K562 (cell line): Measurements from ENCODE around the gene TMEM114. TPM values are rescaled to one million over a fixed set of nuclear protein-coding genes. Genes with fewer than 3 reads are reported as not detected.

Source experiments
- BCOR ChIP-seq: fragments of 450-650 bp; IDR thresholded peaks from 2 replicates; pipeline ENCODE4 v1.6.1; 2016
- BRCA1 ChIP-seq, 2 experiments: fragments of 450-650 bp in 1 of 2; sonication (generic) in 1 of 2; formaldehyde crosslinking in 1 of 2; IDR thresholded peaks; 2 replicates each; pipeline versions ENCODE4 v1.5.0 to v1.6.1; 2017 to 2020; ENCODE audit warnings: mild to moderate bottlenecking in 1 of 2, missing genetic modification reagents in 1 of 2
- CBX1 ChIP-seq: sonication (generic); IDR thresholded peaks from 2 replicates; pipeline ENCODE4 v1.6.1; 2016; ENCODE audit warnings: antibody characterized with exemption, low read depth, mild to moderate bottlenecking
- CREB1 ChIP-seq, 2 experiments: sonication (generic) in 1 of 2; formaldehyde crosslinking in 1 of 2; IDR thresholded peaks; 2 replicates each; pipeline versions ENCODE4 v1.6.1 to v1.8.0; 2012 to 2022; ENCODE audit warnings: inconsistent platforms in 1 of 2, mild to moderate bottlenecking in 1 of 2, missing genetic modification reagents in 1 of 2, moderate library complexity in 1 of 2
- ETV6 ChIP-seq, 3 experiments: fragments of 150-350 bp in 1 of 3; sonication (generic) in 1 of 3; formaldehyde crosslinking in 1 of 3; IDR thresholded peaks; 2 replicates each; pipeline versions ENCODE4 v1.6.1 to v1.8.0; 2014 to 2022; ENCODE audit warnings: borderline replicate concordance in 2 of 3, low read depth in 2 of 3, antibody characterized with exemption in 1 of 3, low read length in 1 of 3, mild to moderate bottlenecking in 1 of 3, missing genetic modification reagents in 1 of 3
- MBD1 ChIP-seq: fragments of 250-450 bp; sonication (Bioruptor Pico); IDR thresholded peaks from 2 replicates; pipeline ENCODE4 v1.8.0; 2022; ENCODE audit warnings: inconsistent platforms
- MTA2 ChIP-seq: fragments of 450-650 bp; IDR thresholded peaks from 2 replicates; pipeline ENCODE4 v1.6.1; 2016; ENCODE audit warnings: low read depth
- MTA3 ChIP-seq: fragments of 450-650 bp; formaldehyde crosslinking; IDR thresholded peaks from 2 replicates; pipeline ENCODE4 v1.6.1; 2017; ENCODE audit warnings: mild to moderate bottlenecking, borderline replicate concordance
- NONO ChIP-seq, 2 experiments: fragments of 200-400 bp in 1 of 2; fragments of 450-650 bp in 1 of 2; formaldehyde crosslinking in 1 of 2; IDR thresholded peaks; 2 replicates each; pipeline ENCODE4 v1.6.1; 2017; ENCODE audit warnings: low read depth in 2 of 2, mild to moderate bottlenecking in 2 of 2, moderate library complexity in 2 of 2, low read length in 1 of 2
- SP1 ChIP-seq: sonication (generic); formaldehyde crosslinking; IDR thresholded peaks from 2 replicates; pipeline ENCODE4 v1.8.1; 2022; ENCODE audit warnings: mild to moderate bottlenecking, missing genetic modification reagents
- ZFP1 ChIP-seq: fragments of 450-650 bp; formaldehyde crosslinking; IDR thresholded peaks from 2 replicates; pipeline ENCODE4 v1.4.0; 2020; ENCODE audit warnings: mild to moderate bottlenecking, mixed read lengths
- ZNF695 ChIP-seq: fragments of 450-650 bp; formaldehyde crosslinking; IDR thresholded peaks from 2 replicates; pipeline ENCODE4 v1.4.0; 2020; ENCODE audit warnings: mild to moderate bottlenecking, moderate library complexity
- ZNF707 ChIP-seq: fragments of 250-450 bp; sonication (Bioruptor Pico); conservative IDR thresholded peaks from 2 replicates; pipeline ENCODE4 v1.8.0; 2022; ENCODE audit warnings: inconsistent platforms, mild to moderate bottlenecking, moderate library complexity
- ZNF830 ChIP-seq: fragments of 250-450 bp; sonication (Bioruptor Pico); IDR thresholded peaks from 2 replicates; pipeline ENCODE4 v1.5.0; 2021; ENCODE audit warnings: mild to moderate bottlenecking
- polyA plus RNA-seq, 8 experiments: library from polyadenylated mRNA; depleted of rRNA in 4 of 8; stranded (reverse) in 5 of 8; unstranded in 3 of 8; fragments of >200 nt; fragmentation: Nextera tagmentation in 2 of 8; fragmentation: Illumina TruSeq in 1 of 8; extraction: Ambion mirVana in 2 of 8; extraction: Trizol in 1 of 8; gene quantifications; 2 replicates each; pipeline versions ENCODE4 v1.2.1 to v1.2.3, GENCODE V29; 2011 to 2014; ENCODE audit warnings: inconsistent platforms in 1 of 8, missing spikeins in 1 of 8
- total RNA-seq, 7 experiments: library from RNA; depleted of rRNA in 6 of 7; stranded (reverse); fragments of >200 nt in 6 of 7; fragmentation: Illumina TruSeq in 2 of 7; extraction: Trizol in 2 of 7; gene quantifications; 2 replicates each; pipeline versions ENCODE4 v1.2.1 to v1.2.3, GENCODE V29; 2011 to 2021; ENCODE audit warnings: low replicate concordance in 1 of 7
- TF ChIP-seq, protein P1 (sequence below), 3 experiments: fragments of 200-800 bp in 1 of 3; fragments of 250-450 bp in 1 of 3; fragments of 450-650 bp in 1 of 3; sonication (Bioruptor Pico) in 1 of 3; sonication (Bioruptor generic) in 1 of 3; formaldehyde crosslinking in 1 of 3; IDR thresholded peaks; 2 replicates each; pipeline versions ENCODE4 v1.6.1 to v1.8.0; 2016 to 2022; ENCODE audit warnings: mild to moderate bottlenecking in 2 of 3, missing genetic modification characterization in 2 of 3, missing compliant biosample characterization in 1 of 3, moderate library complexity in 1 of 3
- TF ChIP-seq, protein P2 (sequence below): fragments of 450-650 bp; IDR thresholded peaks from 2 replicates; pipeline ENCODE4 v1.6.1; 2018; ENCODE audit not compliant: partially characterized antibody
- TF ChIP-seq, protein P3 (sequence below): fragments of 250-450 bp; sonication (Bioruptor Pico); IDR thresholded peaks from 2 replicates; pipeline ENCODE4 v1.8.0; 2021; ENCODE audit warnings: moderate library complexity, mild to moderate bottlenecking, inconsistent platforms
- TF ChIP-seq, protein P4 (sequence below): fragments of 250-450 bp; sonication (Bioruptor Pico); IDR thresholded peaks from 2 replicates; pipeline ENCODE4 v1.8.0; 2022; ENCODE audit warnings: moderate library complexity, mild to moderate bottlenecking, inconsistent platforms

TMEM114 gene
- total and polyA plus RNA-seq, 9 of the 15 experiments (the other 6 are each of a cell fraction or from before 2014, with no cell fraction given) = not detected

GRCh38 chr16:8568231-8568617 lies 22.1 kb downstream of the TMEM114 start (continued):
- TF ChIP-seq SP1 (CRISPR knock-in tag) (no peak), ZNF707 (no peak), ZNF830 (CRISPR knock-in tag) (no peak), ZNF695 (CRISPR knock-in tag) (no peak), BRCA1 (IDR thresholded peaks at IDR 0.05) (no peak), BRCA1 (CRISPR knock-in tag; IDR thresholded peaks at IDR 0.05) (no peak), NONO (IDR thresholded peaks at IDR 0.05; ENCODE audit: low read depth in 2 of 2, low read length in 1 of 2) (no peak), MTA3 (peak; percentile 67; the same call in 1 of the 2 replicates), CREB1 (IDR thresholded peaks at IDR 0.05) (peak; percentile 93), CREB1 (CRISPR knock-in tag; IDR thresholded peaks at IDR 0.05) (peak; percentile 96), ETV6 (IDR thresholded peaks at IDR 0.05; ENCODE audit: borderline replicate concordance in 1 of 2, low read depth in 2 of 2, low read length in 1 of 2) (no peak), ETV6 (CRISPR knock-in tag; IDR thresholded peaks at IDR 0.05; ENCODE audit: borderline replicate concordance) (no peak), MBD1 (CRISPR knock-in tag) (no peak), MTA2 (no peak), BCOR (peak; percentile 90), ZFP1 (CRISPR knock-in tag) (no peak), CBX1 (no peak)
- TF ChIP-seq, protein P1, sequence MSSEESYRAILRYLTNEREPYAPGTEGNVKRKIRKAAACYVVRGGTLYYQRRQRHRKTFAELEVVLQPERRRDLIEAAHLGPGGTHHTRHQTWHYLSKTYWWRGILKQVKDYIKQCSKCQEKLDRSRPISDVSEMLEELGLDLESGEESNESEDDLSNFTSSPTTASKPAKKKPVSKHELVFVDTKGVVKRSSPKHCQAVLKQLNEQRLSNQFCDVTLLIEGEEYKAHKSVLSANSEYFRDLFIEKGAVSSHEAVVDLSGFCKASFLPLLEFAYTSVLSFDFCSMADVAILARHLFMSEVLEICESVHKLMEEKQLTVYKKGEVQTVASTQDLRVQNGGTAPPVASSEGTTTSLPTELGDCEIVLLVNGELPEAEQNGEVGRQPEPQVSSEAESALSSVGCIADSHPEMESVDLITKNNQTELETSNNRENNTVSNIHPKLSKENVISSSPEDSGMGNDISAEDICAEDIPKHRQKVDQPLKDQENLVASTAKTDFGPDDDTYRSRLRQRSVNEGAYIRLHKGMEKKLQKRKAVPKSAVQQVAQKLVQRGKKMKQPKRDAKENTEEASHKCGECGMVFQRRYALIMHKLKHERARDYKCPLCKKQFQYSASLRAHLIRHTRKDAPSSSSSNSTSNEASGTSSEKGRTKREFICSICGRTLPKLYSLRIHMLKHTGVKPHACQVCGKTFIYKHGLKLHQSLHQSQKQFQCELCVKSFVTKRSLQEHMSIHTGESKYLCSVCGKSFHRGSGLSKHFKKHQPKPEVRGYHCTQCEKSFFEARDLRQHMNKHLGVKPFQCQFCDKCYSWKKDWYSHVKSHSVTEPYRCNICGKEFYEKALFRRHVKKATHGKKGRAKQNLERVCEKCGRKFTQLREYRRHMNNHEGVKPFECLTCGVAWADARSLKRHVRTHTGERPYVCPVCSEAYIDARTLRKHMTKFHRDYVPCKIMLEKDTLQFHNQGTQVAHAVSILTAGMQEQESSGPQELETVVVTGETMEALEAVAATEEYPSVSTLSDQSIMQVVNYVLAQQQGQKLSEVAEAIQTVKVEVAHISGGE (CRISPR knock-in tag; IDR thresholded peaks at IDR 0.05) = 0 out of 6 replicates have a peak, but pooled peaks of 1 of the 3 experiments have one; percentile 23
- TF ChIP-seq, protein P2, sequence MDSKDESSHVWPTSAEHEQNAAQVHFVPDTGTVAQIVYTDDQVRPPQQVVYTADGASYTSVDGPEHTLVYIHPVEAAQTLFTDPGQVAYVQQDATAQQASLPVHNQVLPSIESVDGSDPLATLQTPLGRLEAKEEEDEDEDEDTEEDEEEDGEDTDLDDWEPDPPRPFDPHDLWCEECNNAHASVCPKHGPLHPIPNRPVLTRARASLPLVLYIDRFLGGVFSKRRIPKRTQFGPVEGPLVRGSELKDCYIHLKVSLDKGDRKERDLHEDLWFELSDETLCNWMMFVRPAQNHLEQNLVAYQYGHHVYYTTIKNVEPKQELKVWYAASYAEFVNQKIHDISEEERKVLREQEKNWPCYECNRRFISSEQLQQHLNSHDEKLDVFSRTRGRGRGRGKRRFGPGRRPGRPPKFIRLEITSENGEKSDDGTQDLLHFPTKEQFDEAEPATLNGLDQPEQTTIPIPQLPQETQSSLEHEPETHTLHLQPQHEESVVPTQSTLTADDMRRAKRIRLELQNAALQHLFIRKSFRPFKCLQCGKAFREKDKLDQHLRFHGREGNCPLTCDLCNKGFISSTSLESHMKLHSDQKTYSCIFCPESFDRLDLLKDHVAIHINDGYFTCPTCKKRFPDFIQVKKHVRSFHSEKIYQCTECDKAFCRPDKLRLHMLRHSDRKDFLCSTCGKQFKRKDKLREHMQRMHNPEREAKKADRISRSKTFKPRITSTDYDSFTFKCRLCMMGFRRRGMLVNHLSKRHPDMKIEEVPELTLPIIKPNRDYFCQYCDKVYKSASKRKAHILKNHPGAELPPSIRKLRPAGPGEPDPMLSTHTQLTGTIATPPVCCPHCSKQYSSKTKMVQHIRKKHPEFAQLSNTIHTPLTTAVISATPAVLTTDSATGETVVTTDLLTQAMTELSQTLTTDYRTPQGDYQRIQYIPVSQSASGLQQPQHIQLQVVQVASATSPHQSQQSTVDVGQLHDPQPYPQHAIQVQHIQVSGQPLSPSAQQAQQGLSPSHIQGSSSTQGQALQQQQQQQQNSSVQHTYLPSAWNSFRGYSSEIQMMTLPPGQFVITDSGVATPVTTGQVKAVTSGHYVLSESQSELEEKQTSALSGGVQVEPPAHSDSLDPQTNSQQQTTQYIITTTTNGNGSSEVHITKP = no peak
- TF ChIP-seq, protein P3, sequence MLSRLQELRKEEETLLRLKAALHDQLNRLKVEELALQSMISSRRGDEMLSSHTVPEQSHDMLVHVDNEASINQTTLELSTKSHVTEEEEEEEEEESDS = no peak
- TF ChIP-seq, protein P4, sequence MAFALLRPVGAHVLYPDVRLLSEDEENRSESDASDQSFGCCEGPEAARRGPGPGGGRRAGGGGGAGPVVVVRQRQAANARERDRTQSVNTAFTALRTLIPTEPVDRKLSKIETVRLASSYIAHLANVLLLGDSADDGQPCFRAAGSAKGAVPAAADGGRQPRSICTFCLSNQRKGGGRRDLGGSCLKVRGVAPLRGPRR (CRISPR knock-in tag) = no peak
